MM.1S (cell line): ENCODE measurements around the gene SCFD2.
"Not testable (repeated sequence)": the region's sequence is repeated elsewhere in the genome, so short reads cannot be mapped to it uniquely, and the experiment has no call there.

Source experiments
- DNase-seq: peaks from one replicate; pipeline ENCODE4 v3.0.0-alpha.2; 2015
- H2AFZ ChIP-seq: fragments of 300-600 bp; sonication (generic); 2 replicates; pipeline ENCODE4 v1.6.0; 2016; ENCODE audit warnings: antibody characterized with exemption, low read length
- H3F3A ChIP-seq: fragments of 300-600 bp; sonication (generic); 2 replicates; pipeline ENCODE4 v1.6.1; 2016; ENCODE audit warnings: mild to moderate bottlenecking, antibody characterized with exemption, low read length, moderate library complexity, mixed read lengths; ENCODE audit not compliant: insufficient read depth
- H3K27ac ChIP-seq: fragments of 300-600 bp; sonication (generic); 2 replicates; pipeline ENCODE4 v1.5.1; 2016; ENCODE audit warnings: mild to moderate bottlenecking, low read length
- H3K27me3 ChIP-seq: fragments of 300-600 bp; sonication (generic); replicated peaks from 2 replicates; pipeline ENCODE4 v1.6.0; 2016; ENCODE audit warnings: low read length; ENCODE audit not compliant: insufficient read depth
- H3K36me3 ChIP-seq: fragments of 300-600 bp; sonication (generic); replicated peaks from 2 replicates; pipeline ENCODE4 v1.6.1; 2016; ENCODE audit warnings: mild to moderate bottlenecking, low read length, mixed read lengths; ENCODE audit not compliant: insufficient read depth
- H3K4me1 ChIP-seq: fragments of 300-600 bp; sonication (generic); 2 replicates; pipeline ENCODE4 v1.6.1; 2016; ENCODE audit warnings: low read length, mixed read lengths
- H3K4me2 ChIP-seq: fragments of 300-600 bp; sonication (generic); 2 replicates; pipeline ENCODE4 v1.6.0; 2016; ENCODE audit warnings: low read depth, low read length
- H3K4me3 ChIP-seq: fragments of 300-600 bp; sonication (generic); 2 replicates; pipeline ENCODE4 v1.5.1; 2016; ENCODE audit warnings: low read length, mixed read lengths
- H3K79me2 ChIP-seq: fragments of 300-600 bp; sonication (generic); 2 replicates; pipeline ENCODE4 v1.6.1; 2016; ENCODE audit warnings: mixed run types, low read length, mixed read lengths
- H3K9ac ChIP-seq: fragments of 300-600 bp; sonication (generic); 2 replicates; pipeline ENCODE4 v1.6.1; 2016; ENCODE audit warnings: low read length, mixed read lengths
- H3K9me2 ChIP-seq: fragments of 300-600 bp; sonication (generic); replicated peaks from 2 replicates; pipeline ENCODE4 v1.6.1; 2016; ENCODE audit warnings: mild to moderate bottlenecking, low read length, mixed read lengths; ENCODE audit not compliant: insufficient read depth
- H3K9me3 ChIP-seq: fragments of 300-600 bp; sonication (generic); replicated peaks from 2 replicates; pipeline ENCODE4 v1.6.1; 2016; ENCODE audit warnings: mild to moderate bottlenecking, low read length, mixed read lengths; ENCODE audit not compliant: insufficient read depth
- H4K20me1 ChIP-seq: fragments of 300-600 bp; sonication (generic); 2 replicates; pipeline ENCODE4 v1.6.1; 2016; ENCODE audit warnings: mild to moderate bottlenecking, low read length, moderate library complexity, mixed read lengths; ENCODE audit not compliant: insufficient read depth
- EZH2 ChIP-seq: fragments of 300-600 bp; sonication (generic); optimal IDR thresholded peaks from 2 replicates; pipeline ENCODE3; 2017; ENCODE audit warnings: low read depth, mild to moderate bottlenecking, antibody characterized with exemption, low read length, mixed read lengths
- EZH2phosphoT487 ChIP-seq: fragments of 300-600 bp; sonication (generic); IDR thresholded peaks from 2 replicates; pipeline ENCODE4 v1.6.1; 2018; ENCODE audit warnings: antibody characterized with exemption, low read length
- TF ChIP-seq, protein P1 (sequence below): fragments of 300-600 bp; sonication (generic); IDR thresholded peaks from 2 replicates; pipeline ENCODE4 v1.5.1; 2016; ENCODE audit warnings: antibody characterized with exemption, low read length, mixed read lengths

SCFD2 gene

DNA sequence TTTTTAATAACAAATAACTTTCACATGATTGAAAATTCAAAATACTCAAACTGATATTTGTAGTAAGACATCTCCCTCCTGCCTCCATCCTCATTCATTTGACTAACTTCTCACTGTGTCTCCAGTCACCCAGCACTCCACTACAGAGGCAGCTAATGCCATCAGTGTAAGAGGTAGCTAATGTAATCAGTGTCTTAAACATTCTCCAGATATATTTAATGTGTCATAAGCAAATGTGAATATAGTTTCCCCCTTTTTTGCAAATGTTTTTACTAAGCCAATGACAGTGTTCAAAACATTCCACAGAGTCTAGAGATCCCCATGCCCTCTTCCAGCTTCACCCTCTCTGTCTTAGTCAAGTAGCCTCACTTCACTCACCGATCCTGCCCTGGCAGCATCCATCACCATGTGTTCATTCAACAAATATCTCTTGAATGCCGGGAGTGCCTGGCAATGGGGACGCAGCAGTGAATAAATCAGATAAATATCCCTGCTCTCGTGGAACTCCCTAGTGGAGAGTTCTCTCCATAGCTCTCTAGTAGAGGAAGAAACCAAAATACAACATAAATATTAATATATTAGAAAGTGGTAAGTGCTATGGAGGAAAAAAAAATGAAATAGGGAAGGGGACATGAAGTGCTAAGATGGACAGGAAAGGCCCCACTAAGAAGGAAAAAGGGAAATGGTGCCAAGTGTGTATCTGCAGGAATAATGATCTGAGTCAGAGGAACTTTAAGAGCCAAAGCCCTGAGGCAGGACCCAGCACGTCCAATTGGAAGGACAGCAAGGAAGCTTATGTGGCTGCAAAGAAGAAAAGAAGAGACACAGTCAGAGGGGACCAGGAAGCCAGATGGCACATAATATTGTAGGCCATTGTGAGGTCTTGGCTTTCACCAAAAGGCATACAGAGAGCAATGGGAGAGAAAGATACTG, 18.7 kb downstream of the SCFD2 start:
- Histone ChIP-seq H3K9me3 (no peaks in the 10 kb centered on the region), H3K4me2 (no peak overlapping the region), H3K36me3 (no peaks in the 10 kb centered on the region; the same call in 1 of the 2 replicates), H3F3A (no peaks in the 10 kb centered on the region), H3K9ac (no peak overlapping the region), H3K4me3 (no peak overlapping the region), H3K27ac (no peak overlapping the region), H3K79me2 (peaks cover 14% of the 10 kb centered on the region), H3K9me2 (no peaks in the 10 kb centered on the region), H4K20me1 (no peaks in the 10 kb centered on the region), H2AFZ (no peak overlapping the region), H3K4me1 (no peaks in the 10 kb centered on the region), H3K27me3 (no peaks in the 10 kb centered on the region)
- no peak for TF ChIP-seq EZH2phosphoT487
- TF ChIP-seq EZH2, result no peak
- TF ChIP-seq, protein P1, sequence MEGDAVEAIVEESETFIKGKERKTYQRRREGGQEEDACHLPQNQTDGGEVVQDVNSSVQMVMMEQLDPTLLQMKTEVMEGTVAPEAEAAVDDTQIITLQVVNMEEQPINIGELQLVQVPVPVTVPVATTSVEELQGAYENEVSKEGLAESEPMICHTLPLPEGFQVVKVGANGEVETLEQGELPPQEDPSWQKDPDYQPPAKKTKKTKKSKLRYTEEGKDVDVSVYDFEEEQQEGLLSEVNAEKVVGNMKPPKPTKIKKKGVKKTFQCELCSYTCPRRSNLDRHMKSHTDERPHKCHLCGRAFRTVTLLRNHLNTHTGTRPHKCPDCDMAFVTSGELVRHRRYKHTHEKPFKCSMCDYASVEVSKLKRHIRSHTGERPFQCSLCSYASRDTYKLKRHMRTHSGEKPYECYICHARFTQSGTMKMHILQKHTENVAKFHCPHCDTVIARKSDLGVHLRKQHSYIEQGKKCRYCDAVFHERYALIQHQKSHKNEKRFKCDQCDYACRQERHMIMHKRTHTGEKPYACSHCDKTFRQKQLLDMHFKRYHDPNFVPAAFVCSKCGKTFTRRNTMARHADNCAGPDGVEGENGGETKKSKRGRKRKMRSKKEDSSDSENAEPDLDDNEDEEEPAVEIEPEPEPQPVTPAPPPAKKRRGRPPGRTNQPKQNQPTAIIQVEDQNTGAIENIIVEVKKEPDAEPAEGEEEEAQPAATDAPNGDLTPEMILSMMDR, result no peak
- DNase-seq, result no peak

DNA sequence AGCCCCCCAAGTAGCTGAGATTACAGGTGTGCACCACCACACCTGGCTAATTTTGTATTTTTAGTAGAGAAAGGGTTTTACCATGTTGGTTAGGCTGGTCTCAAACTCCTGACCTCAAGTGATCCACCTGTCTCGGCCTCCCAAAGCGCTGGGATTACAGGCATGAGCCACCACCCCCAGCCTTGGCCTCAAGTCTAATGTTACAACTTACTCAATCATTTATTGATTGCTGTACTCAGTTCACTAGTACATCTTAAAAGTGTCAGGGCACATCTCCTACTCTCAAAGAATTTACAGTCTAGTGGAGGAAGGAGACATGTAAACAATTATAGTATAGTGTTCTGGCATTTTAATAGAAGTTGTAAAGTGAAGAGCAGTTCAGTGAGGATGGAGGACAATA, 19.5 kb downstream of the SCFD2 start:
- not testable (repeated sequence) for H3F3A ChIP-seq, H3K9me2 ChIP-seq, H3K9me3 ChIP-seq, H4K20me1 ChIP-seq, H3K4me3 ChIP-seq, DNase-seq, H3K4me1 ChIP-seq, H3K9ac ChIP-seq, H3K36me3 ChIP-seq, H3K27me3 ChIP-seq, H3K27ac ChIP-seq, H3K4me2 ChIP-seq, H2AFZ ChIP-seq
- peaks cover 14% of the 10 kb centered on the region for H3K79me2 ChIP-seq

DNA sequence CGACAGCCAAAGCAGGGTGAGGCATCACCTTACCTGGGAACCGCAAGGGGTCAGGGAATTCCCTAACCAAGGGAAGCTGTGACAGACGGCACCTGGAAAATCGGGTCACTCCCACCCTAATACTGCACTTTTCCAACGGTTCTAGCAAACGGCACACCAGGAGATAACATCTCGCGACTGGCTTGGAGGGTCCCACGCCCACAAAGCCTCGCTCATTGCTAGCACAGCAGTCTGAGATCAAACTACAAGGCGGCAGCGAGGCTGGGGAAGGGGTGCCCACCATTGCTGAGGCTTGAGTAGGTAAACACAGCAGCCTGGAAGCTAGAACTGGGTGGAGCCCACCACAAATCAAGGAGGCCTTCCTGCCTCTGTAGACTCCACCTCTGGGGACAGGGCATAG, 25.7 kb downstream of the SCFD2 start:
- H4K20me1 ChIP-seq, H3K9me3 ChIP-seq: not testable (repeated sequence)

DNA sequence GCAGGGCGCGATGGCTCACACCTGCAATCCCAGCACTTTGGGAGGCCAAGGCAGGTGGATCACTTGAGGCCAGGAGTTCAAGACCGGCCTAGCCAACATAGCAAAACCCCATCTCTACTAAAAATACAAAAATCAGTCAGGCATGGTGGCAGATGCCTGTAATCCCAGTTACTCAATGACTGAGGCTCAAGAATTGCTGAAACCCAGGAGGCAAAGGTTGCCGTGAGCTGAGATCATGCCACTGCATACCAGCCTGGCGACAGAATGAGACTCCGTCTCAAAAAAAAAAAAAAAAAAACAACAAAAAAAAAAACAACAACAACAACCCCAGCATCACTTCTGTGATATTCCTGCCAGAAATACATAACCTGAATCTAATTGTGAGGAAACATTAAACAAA, 30.9 kb downstream of the SCFD2 start:
- not testable (repeated sequence) for DNase-seq, H3K27ac ChIP-seq, H3K9me3 ChIP-seq, H4K20me1 ChIP-seq, H2AFZ ChIP-seq, H3K27me3 ChIP-seq, H3K4me2 ChIP-seq, H3F3A ChIP-seq, H3K36me3 ChIP-seq, H3K9me2 ChIP-seq, H3K9ac ChIP-seq, H3K4me3 ChIP-seq, H3K4me1 ChIP-seq
- H3K79me2 ChIP-seq, result peaks cover 15% of the 10 kb centered on the region

More for the DNA sequence above, 25.7 kb downstream of the SCFD2 start:
- H3K36me3 ChIP-seq, DNase-seq, H2AFZ ChIP-seq, H3K9ac ChIP-seq, H3K4me1 ChIP-seq, H3K27ac ChIP-seq, H3F3A ChIP-seq, H3K4me2 ChIP-seq, H3K4me3 ChIP-seq, H3K27me3 ChIP-seq, H3K9me2 ChIP-seq: not testable (repeated sequence)
- H3K79me2 ChIP-seq, result peaks cover 25% of the 10 kb centered on the region

DNA sequence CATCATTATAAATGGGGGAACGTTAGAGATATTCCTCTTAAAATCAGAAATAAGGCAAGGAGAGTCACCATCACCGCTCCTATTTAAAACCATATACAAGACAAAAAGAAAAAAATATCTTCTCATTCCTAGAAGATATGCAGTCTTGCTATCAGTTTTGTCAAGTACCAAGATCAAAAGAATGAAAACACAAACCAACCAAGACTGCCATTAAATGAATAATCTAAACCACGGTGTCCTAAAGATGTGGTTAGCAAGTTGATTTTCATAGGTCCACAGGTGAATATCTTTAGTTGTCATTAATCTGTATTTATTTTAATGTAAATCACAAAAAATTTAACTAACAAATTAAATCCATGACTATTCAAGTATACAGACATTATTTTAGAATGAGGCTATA, 39.3 kb downstream of the SCFD2 start:
- no peaks in the 10 kb centered on the region for H3K9me2 ChIP-seq
- no peaks in the 10 kb centered on the region for H4K20me1 ChIP-seq
- no peak overlapping the region for H3K4me3 ChIP-seq
- no peaks in the 10 kb centered on the region for H3K9me3 ChIP-seq
- H3K36me3 ChIP-seq, result no peaks in the 10 kb centered on the region
- no peak for DNase-seq
- H3K4me2 ChIP-seq, result no peak overlapping the region
- TF ChIP-seq, protein P1, result no peak
- no peak for TF ChIP-seq EZH2
- TF ChIP-seq EZH2phosphoT487, result no peak
- no peak overlapping the region for H3K27ac ChIP-seq
- H3K79me2 ChIP-seq, result peaks cover 54% of the 10 kb centered on the region
- no peak overlapping the region for H3K9ac ChIP-seq
- H3K27me3 ChIP-seq, result no peaks in the 10 kb centered on the region
- no peak overlapping the region for H2AFZ ChIP-seq
- no peaks in the 10 kb centered on the region for H3K4me1 ChIP-seq
- no peaks in the 10 kb centered on the region for H3F3A ChIP-seq
